ENCODE measurements around the gene FOCAD. TPM values are rescaled to one million over a fixed set of nuclear protein-coding genes. Genes with fewer than 3 reads are reported as not detected.
"Not testable (repeated sequence)": the region's sequence is repeated elsewhere in the genome, so short reads cannot be mapped to it uniquely, and the experiment has no call there.

The FOCAD gene
- total RNA-seq, 2 experiments from 2014 or later: 32.5 to 34.3 TPM

- H3K4me1 Mint-ChIP-seq; H3K9me3 Mint-ChIP-seq (ENCODE audit: low read depth); H3K4me3 Mint-ChIP-seq; H3K27ac Mint-ChIP-seq; H3K27me3 Mint-ChIP-seq; CTCF ChIA-PET; intact Hi-C loops (cut with DNase I, micrococcal nuclease); ATAC-seq; POLR2A ChIA-PET; DNase-seq: not testable (repeated sequence)
- H3K36me3 Mint-ChIP-seq (ENCODE audit: low read depth): peaks cover 28% of the 10 kb centered on the region
Observed at GRCh38 chr9:20974191-20974938, 290.3 kb downstream of the FOCAD start.

GRCh38 chr9:20978249-20978648, 294.2 kb downstream of the FOCAD start:
- H3K4me1 Mint-ChIP-seq: peaks cover 4% of the 10 kb centered on the region
- H3K36me3 Mint-ChIP-seq (ENCODE audit: low read depth): peaks cover 30% of the 10 kb centered on the region
- ChIA-PET POLR2A (no interaction called here), CTCF (no interaction called here)
- intact Hi-C loops (cut with DNase I, micrococcal nuclease): no loop called here
- no peaks in the 10 kb centered on the region for H3K9me3 Mint-ChIP-seq (ENCODE audit: low read depth)
- H3K27me3 Mint-ChIP-seq: no peaks in the 10 kb centered on the region
- no peak for ATAC-seq
- H3K27ac Mint-ChIP-seq: no peak overlapping the region
- no peak for DNase-seq
- H3K4me3 Mint-ChIP-seq: no peak overlapping the region

GRCh38 chr9:20980832-20981455, 296.9 kb downstream of the FOCAD start:
- ChIA-PET POLR2A (interaction anchor here (0.7 kb wide), 1 partner anchor 768 kb away, joined by 8 read pairs; no protein-coding TSS in a partner anchor), CTCF (interaction anchor here (0.6 kb wide), 1 partner anchor 60 kb away, joined by 3 read pairs; no protein-coding TSS in a partner anchor)
- ATAC-seq (no peak), DNase-seq (no peak)
- intact Hi-C loops (cut with DNase I, micrococcal nuclease): no loop called here
- Mint-ChIP-seq H3K36me3 (ENCODE audit: low read depth) (peaks cover 28% of the 10 kb centered on the region), H3K27me3 (no peaks in the 10 kb centered on the region), H3K4me3 (no peak overlapping the region), H3K9me3 (ENCODE audit: low read depth) (no peaks in the 10 kb centered on the region), H3K4me1 (peaks cover 4% of the 10 kb centered on the region), H3K27ac (no peak overlapping the region)

DNA sequence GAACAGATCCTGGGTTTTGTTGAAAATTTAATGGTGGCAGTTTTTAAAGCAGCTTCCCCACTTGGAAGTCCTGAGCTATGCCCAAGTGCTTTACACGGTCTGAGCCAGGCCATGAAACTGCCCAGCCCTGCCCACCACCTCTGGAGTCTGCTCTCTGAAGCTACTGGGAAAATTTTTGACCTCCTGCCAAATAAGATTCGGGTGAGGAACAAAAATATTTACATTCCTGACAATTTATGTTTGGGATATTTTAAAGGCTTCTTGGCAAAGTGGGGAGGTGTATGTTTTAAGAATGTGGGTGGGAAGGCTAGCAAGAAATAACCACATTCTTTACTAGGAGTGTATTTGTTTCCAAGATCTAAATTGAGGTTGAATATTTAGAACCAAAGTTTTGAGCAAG, 297.4 kb downstream of the FOCAD start:
- DNase-seq: no peak
- Mint-ChIP-seq H3K4me3 (no peak overlapping the region), H3K9me3 (ENCODE audit: low read depth) (no peaks in the 10 kb centered on the region), H3K4me1 (peaks cover 4% of the 10 kb centered on the region), H3K36me3 (ENCODE audit: low read depth) (peaks cover 29% of the 10 kb centered on the region), H3K27me3 (no peaks in the 10 kb centered on the region), H3K27ac (no peak overlapping the region)
- ChIA-PET POLR2A (interaction anchor here (0.7 kb wide), 1 partner anchor 768 kb away, joined by 8 read pairs; no protein-coding TSS in a partner anchor), CTCF (no interaction called here)
- intact Hi-C loops (cut with DNase I, micrococcal nuclease): no loop called here
- ATAC-seq: no peak

- peaks cover 4% of the 10 kb centered on the region for H3K4me1 Mint-ChIP-seq
- peaks cover 30% of the 10 kb centered on the region for H3K36me3 Mint-ChIP-seq (ENCODE audit: low read depth)
- H3K27me3 Mint-ChIP-seq: no peaks in the 10 kb centered on the region
- ATAC-seq: no peak
- no peak overlapping the region for H3K4me3 Mint-ChIP-seq
- DNase-seq: no peak
- no peaks in the 10 kb centered on the region for H3K9me3 Mint-ChIP-seq (ENCODE audit: low read depth)
- no peak overlapping the region for H3K27ac Mint-ChIP-seq
- intact Hi-C loops (cut with DNase I, micrococcal nuclease): no loop called here
- CTCF ChIA-PET: interaction anchor here (0.7 to 1.1 kb wide), 3 partner anchors 9 to 151 kb away, joined by 3 read pairs; no protein-coding TSS in a partner anchor
- POLR2A ChIA-PET: no interaction called here
Observed at GRCh38 chr9:20984506-20984905, 300.4 kb downstream of the FOCAD start.

DNA sequence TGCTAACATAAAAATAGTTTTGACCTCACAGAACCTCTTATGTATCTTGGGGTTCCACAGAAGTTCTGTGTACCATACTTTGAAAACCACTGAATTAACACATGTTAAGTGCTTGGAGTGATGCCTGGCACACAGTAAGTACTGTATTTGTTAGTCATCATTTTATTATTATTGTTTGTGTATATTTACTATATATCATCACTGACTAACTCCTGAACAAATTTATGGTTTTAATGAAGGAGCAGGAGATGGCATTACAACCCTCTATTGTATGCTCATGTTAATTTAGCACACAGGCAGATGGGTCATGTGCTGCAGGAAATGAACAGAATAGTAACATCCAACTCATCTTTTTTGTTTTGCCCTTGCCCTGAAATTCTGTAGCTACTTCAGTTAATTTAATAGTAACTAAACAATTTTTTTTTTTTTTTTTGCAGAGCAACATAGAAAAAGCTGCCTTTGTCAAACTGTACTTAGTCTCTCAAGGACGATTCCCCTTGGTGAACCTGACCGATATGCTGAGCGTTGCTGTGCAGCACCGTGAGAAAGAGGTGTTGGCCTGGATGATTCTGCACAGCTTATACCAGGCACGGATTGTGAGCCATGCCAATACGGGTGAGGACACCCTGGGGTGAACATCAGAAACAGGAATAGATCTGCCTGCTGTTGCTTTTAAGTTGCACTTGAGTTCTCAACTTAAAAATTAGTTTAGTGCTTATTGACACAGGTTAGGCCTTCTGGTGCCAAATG, 302.0 kb downstream of the FOCAD start:
- Mint-ChIP-seq H3K27ac (no peak overlapping the region), H3K9me3 (ENCODE audit: low read depth) (no peaks in the 10 kb centered on the region), H3K27me3 (no peaks in the 10 kb centered on the region), H3K36me3 (ENCODE audit: low read depth) (peaks cover 42% of the 10 kb centered on the region), H3K4me1 (peaks cover 2% of the 10 kb centered on the region), H3K4me3 (no peak overlapping the region)
- ChIA-PET POLR2A (interaction anchor here (0.6 kb wide), 1 partner anchor 578 kb away, joined by 3 read pairs; no protein-coding TSS in a partner anchor), CTCF (interaction anchor here (1.0 to 1.1 kb wide), 2 partner anchors 23 to 87 kb away, joined by 3 read pairs; no protein-coding TSS in a partner anchor)
- ATAC-seq (no peak), DNase-seq (no peak)
- intact Hi-C loops (cut with DNase I, micrococcal nuclease): no loop called here

DNA sequence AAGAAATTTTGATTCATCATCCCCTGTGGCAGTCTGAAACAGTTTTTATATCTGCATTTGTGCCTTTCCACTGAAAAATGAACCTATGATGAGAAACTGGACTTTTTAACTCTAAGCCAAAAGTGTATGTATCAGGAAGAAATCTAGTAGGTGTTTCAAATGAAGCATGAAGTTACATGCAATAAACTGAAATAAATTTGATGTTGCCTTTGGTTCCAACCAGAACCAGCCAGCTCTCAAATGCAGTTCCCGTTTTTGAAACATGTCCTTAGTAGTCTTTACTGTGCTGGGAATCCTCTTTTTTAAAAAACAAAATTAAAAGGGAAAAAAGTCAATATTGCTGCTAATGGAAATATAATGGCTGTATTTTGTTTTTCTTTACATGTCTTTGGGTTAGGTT, 303.5 kb downstream of the FOCAD start:
- intact Hi-C loops (cut with DNase I, micrococcal nuclease): no loop called here
- Mint-ChIP-seq H3K4me1 (no peaks in the 10 kb centered on the region), H3K27ac (no peak overlapping the region), H3K9me3 (ENCODE audit: low read depth) (no peaks in the 10 kb centered on the region), H3K27me3 (no peaks in the 10 kb centered on the region), H3K4me3 (no peak overlapping the region), H3K36me3 (ENCODE audit: low read depth) (peaks cover 40% of the 10 kb centered on the region)
- ChIA-PET CTCF (interaction anchor here (0.8 kb wide), 1 partner anchor 123 kb away, joined by 4 read pairs; no protein-coding TSS in a partner anchor), POLR2A (no interaction called here)
- ATAC-seq: no peak
- no peak for DNase-seq

- intact Hi-C loops (cut with DNase I, micrococcal nuclease): no loop called here
- no peak for ATAC-seq
- H3K4me1 Mint-ChIP-seq: no peaks in the 10 kb centered on the region
- no peak for DNase-seq
- H3K36me3 Mint-ChIP-seq (ENCODE audit: low read depth): peaks cover 42% of the 10 kb centered on the region
- H3K27ac Mint-ChIP-seq: no peak overlapping the region
- no peaks in the 10 kb centered on the region for H3K9me3 Mint-ChIP-seq (ENCODE audit: low read depth)
- H3K27me3 Mint-ChIP-seq: no peaks in the 10 kb centered on the region
- H3K4me3 Mint-ChIP-seq: no peak overlapping the region
- CTCF ChIA-PET: no interaction called here
- POLR2A ChIA-PET: no interaction called here
Observed at GRCh38 chr9:20988061-20988460, 304.0 kb downstream of the FOCAD start.

DNA sequence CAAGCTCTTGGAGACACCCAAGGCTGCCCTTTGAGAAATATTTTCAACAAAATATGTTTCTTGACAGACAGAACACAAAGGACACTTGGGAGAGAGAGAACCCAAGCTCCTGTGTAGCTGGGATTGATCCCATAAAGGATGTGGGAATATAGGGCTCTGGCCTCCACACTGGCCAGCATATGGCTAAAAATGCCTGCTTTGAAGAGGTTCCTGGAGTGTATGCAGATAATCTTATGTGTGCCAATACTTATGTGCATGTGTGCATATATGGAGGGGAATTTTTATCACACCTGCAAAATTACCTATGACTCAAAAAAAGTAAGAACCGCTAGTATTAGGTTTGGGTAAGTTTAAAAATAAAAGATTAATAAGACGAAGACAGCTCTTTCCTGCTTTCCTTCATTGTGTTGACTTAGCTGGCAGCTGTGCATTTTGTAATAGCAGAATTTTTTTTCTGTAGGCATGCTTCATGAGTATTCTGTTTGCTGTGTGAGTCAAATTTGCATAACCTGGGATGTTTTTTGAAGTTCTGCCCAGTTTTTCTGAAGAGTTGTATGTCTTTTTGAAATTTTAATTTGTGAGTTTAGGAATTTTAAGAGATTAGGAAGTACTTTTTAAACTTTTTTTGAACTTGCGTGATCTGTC, 304.7 kb downstream of the FOCAD start:
- Mint-ChIP-seq H3K27me3 (no peaks in the 10 kb centered on the region), H3K27ac (no peak overlapping the region), H3K4me3 (no peak overlapping the region), H3K9me3 (ENCODE audit: low read depth) (no peaks in the 10 kb centered on the region), H3K4me1 (no peaks in the 10 kb centered on the region), H3K36me3 (ENCODE audit: low read depth) (peaks cover 45% of the 10 kb centered on the region)
- intact Hi-C loops (cut with DNase I, micrococcal nuclease): no loop called here
- ATAC-seq (no peak), DNase-seq (no peak)
- POLR2A ChIA-PET: no interaction called here
- CTCF ChIA-PET: no interaction called here

DNA sequence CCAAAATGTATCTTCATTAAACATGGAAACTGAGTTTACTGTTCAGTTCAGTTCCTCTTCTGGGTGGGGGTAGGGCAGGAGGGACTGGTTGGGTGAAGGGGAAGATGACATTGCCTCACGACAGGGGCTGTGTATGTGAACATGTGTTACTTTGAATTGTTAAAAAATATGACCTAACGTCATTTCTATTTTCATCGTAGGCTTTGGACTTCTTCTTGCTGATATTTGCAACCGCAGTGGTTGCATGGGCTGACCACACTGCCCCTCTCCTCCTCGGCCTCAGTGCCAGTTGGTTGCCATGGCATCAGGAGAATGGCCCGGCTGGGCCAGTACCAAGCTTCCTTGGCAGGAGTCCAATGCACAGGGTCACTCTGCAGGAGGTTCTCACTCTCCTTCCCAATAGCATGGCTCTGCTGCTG, 305.9 kb downstream of the FOCAD start:
- no peaks in the 10 kb centered on the region for H3K9me3 Mint-ChIP-seq (ENCODE audit: low read depth)
- ATAC-seq (no peak), DNase-seq (no peak)
- no peak overlapping the region for H3K27ac Mint-ChIP-seq
- ChIA-PET POLR2A (no interaction called here), CTCF (interaction anchor here (0.7 to 1.2 kb wide), 2 partner anchors 12 to 21 kb away, joined by 3 read pairs; no protein-coding TSS in a partner anchor)
- H3K36me3 Mint-ChIP-seq (ENCODE audit: low read depth): peaks cover 51% of the 10 kb centered on the region
- H3K4me3 Mint-ChIP-seq: no peak overlapping the region
- H3K27me3 Mint-ChIP-seq: no peaks in the 10 kb centered on the region
- intact Hi-C loops (cut with DNase I, micrococcal nuclease): no loop called here
- no peaks in the 10 kb centered on the region for H3K4me1 Mint-ChIP-seq

DNA sequence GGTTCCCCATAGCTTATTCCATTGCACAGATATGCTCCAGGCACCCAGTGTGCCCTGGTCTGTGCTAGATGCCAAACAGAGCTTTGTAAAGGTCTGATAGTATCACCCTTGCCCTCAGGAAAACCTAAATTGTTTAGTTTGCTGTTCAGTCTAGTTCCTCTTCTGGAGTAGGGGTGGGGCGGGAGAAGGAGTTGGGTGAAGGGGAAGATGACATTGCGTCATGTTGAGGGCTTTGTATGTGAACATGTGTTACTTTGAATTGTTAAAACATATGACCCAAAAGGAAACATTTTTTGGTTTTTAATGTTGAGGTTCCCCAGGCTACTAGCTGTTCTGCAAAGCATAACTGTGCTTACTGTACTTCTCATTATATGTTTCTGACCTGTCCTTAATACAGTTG, 306.8 kb downstream of the FOCAD start:
- intact Hi-C loops (cut with DNase I, micrococcal nuclease): no loop called here
- no peak overlapping the region for H3K4me3 Mint-ChIP-seq
- DNase-seq (no peak), ATAC-seq (no peak)
- no peaks in the 10 kb centered on the region for H3K9me3 Mint-ChIP-seq (ENCODE audit: low read depth)
- H3K27me3 Mint-ChIP-seq: no peaks in the 10 kb centered on the region
- H3K27ac Mint-ChIP-seq: no peak overlapping the region
- no peaks in the 10 kb centered on the region for H3K4me1 Mint-ChIP-seq
- ChIA-PET CTCF (interaction anchor here (0.7 kb wide), 1 partner anchor 11 kb away, joined by 3 read pairs; no protein-coding TSS in a partner anchor), POLR2A (no interaction called here)
- H3K36me3 Mint-ChIP-seq (ENCODE audit: low read depth): peaks cover 58% of the 10 kb centered on the region
